Panc1 (cell line): ENCODE data around the gene USP5.

Experiments
- POLR2AphosphoS5 ChIP-seq: IDR thresholded peaks from 2 replicates; pipeline ENCODE4 v1.6.1; 2012; ENCODE audit warnings: mild to moderate bottlenecking, low read depth, low read length, moderate library complexity
- TCF7L2 ChIP-seq: IDR thresholded peaks from 2 replicates; pipeline ENCODE4 v1.6.1; 2011; ENCODE audit warnings: mild to moderate bottlenecking, low read depth, low read length, inconsistent platforms
- TF ChIP-seq, protein P1 (sequence below): fragments of 450-650 bp; IDR thresholded peaks from 2 replicates; pipeline ENCODE4 v1.5.1; 2017; ENCODE audit warnings: mild to moderate bottlenecking
- TF ChIP-seq, protein P2 (sequence below), 2 experiments: IDR thresholded peaks; 2 replicates each; pipeline ENCODE4 v1.6.1; 2011 to 2012; ENCODE audit warnings: low read depth in 2 of 2, control low read depth in 1 of 2, low read length in 1 of 2, mild to moderate bottlenecking in 1 of 2, moderate library complexity in 1 of 2; ENCODE audit not compliant: insufficient read depth in 1 of 2

DNA sequence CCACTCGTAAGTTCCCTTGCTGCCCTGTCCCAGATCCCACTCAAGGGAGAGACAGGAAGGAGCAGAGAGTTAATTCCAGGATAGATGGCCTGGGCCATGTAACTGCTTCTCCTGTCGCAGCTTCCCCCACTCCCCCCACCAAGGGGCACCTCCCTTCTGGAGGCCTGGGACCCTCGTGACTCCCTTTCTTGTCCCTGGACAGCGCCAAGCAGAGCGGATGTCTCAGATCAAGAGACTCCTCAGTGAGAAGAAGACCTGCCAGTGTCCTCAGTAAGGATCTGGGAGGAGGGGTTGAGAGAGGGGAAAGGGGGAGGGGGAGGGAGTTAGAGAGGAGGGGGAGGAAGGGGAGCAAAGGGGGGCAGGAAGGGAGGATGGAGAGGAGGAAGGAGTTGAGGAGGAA is 33.3 kb upstream of the USP5 start:
- TF ChIP-seq, protein P1, sequence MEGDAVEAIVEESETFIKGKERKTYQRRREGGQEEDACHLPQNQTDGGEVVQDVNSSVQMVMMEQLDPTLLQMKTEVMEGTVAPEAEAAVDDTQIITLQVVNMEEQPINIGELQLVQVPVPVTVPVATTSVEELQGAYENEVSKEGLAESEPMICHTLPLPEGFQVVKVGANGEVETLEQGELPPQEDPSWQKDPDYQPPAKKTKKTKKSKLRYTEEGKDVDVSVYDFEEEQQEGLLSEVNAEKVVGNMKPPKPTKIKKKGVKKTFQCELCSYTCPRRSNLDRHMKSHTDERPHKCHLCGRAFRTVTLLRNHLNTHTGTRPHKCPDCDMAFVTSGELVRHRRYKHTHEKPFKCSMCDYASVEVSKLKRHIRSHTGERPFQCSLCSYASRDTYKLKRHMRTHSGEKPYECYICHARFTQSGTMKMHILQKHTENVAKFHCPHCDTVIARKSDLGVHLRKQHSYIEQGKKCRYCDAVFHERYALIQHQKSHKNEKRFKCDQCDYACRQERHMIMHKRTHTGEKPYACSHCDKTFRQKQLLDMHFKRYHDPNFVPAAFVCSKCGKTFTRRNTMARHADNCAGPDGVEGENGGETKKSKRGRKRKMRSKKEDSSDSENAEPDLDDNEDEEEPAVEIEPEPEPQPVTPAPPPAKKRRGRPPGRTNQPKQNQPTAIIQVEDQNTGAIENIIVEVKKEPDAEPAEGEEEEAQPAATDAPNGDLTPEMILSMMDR: no peak
- no peak for TF ChIP-seq POLR2AphosphoS5
- TF ChIP-seq, protein P2, sequence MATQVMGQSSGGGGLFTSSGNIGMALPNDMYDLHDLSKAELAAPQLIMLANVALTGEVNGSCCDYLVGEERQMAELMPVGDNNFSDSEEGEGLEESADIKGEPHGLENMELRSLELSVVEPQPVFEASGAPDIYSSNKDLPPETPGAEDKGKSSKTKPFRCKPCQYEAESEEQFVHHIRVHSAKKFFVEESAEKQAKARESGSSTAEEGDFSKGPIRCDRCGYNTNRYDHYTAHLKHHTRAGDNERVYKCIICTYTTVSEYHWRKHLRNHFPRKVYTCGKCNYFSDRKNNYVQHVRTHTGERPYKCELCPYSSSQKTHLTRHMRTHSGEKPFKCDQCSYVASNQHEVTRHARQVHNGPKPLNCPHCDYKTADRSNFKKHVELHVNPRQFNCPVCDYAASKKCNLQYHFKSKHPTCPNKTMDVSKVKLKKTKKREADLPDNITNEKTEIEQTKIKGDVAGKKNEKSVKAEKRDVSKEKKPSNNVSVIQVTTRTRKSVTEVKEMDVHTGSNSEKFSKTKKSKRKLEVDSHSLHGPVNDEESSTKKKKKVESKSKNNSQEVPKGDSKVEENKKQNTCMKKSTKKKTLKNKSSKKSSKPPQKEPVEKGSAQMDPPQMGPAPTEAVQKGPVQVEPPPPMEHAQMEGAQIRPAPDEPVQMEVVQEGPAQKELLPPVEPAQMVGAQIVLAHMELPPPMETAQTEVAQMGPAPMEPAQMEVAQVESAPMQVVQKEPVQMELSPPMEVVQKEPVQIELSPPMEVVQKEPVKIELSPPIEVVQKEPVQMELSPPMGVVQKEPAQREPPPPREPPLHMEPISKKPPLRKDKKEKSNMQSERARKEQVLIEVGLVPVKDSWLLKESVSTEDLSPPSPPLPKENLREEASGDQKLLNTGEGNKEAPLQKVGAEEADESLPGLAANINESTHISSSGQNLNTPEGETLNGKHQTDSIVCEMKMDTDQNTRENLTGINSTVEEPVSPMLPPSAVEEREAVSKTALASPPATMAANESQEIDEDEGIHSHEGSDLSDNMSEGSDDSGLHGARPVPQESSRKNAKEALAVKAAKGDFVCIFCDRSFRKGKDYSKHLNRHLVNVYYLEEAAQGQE (IDR thresholded peaks at IDR 0.05; ENCODE audit: insufficient read depth in 1 of 2, low read depth in 2 of 2, low read length in 1 of 2): no peak
- TF ChIP-seq TCF7L2: no peak
